ENCODE results near the gene NEK11.

Gene NEK11

GRCh38 chr3:131026321-131027151 lies at the start of gene NEK11, which contains the start of gene ASTE1:
Gene NEK11 (plus strand): TSS chr3:131026877. CDS start chr3:131029709, 2,832 bp downstream.
Gene ASTE1 (minus strand): TSS chr3:131026825. CDS start chr3:131025306, 1,519 bp downstream.
- peak; percentile 94 for DNase-seq (ENCODE audit: low read depth, low spot score)

- no peak for DNase-seq (ENCODE audit: low read depth, low spot score)
These were observed 47.6 kb upstream of the NEK11 start for GRCh38 chr3:130979117-130979516.

- no peak for DNase-seq (ENCODE audit: low read depth, low spot score)
These were observed 45.2 kb upstream of the NEK11 start for GRCh38 chr3:130981469-130981868.

GRCh38 chr3:130990282-130990681 lies 36.4 kb upstream of the NEK11 start:
- no peak for DNase-seq (ENCODE audit: low read depth, low spot score)

GRCh38 chr3:130991126-130991525 lies 35.6 kb upstream of the NEK11 start:
- DNase-seq (ENCODE audit: low read depth, low spot score), result no peak

GRCh38 chr3:130992344-130992743 lies 34.3 kb upstream of the NEK11 start:
- DNase-seq (ENCODE audit: low read depth, low spot score), result no peak

- no peak for DNase-seq (ENCODE audit: low read depth, low spot score)
These were observed 29.4 kb upstream of the NEK11 start for GRCh38 chr3:130997289-130997688.

GRCh38 chr3:131001071-131001470 lies 25.6 kb upstream of the NEK11 start:
- DNase-seq (ENCODE audit: low read depth, low spot score), result no peak

GRCh38 chr3:131004603-131005002 lies 22.1 kb upstream of the NEK11 start:
- no peak for DNase-seq (ENCODE audit: low read depth, low spot score)

GRCh38 chr3:131007256-131007655 lies 19.4 kb upstream of the NEK11 start:
- no peak for DNase-seq (ENCODE audit: low read depth, low spot score)

GRCh38 chr3:131007782-131008181 lies 18.9 kb upstream of the NEK11 start:
- DNase-seq (ENCODE audit: low read depth, low spot score), result no peak

- no peak for DNase-seq (ENCODE audit: low read depth, low spot score)
These were observed 18.4 kb upstream of the NEK11 start for GRCh38 chr3:131008326-131008725.

GRCh38 chr3:131009698-131010097 lies 17.0 kb upstream of the NEK11 start:
- no peak for DNase-seq (ENCODE audit: low read depth, low spot score)

GRCh38 chr3:131018970-131019369 lies 7.7 kb upstream of the NEK11 start:
- DNase-seq (ENCODE audit: low read depth, low spot score), result no peak

- no peak for DNase-seq (ENCODE audit: low read depth, low spot score)
These were observed 6.5 kb upstream of the NEK11 start for GRCh38 chr3:131020122-131020693.

- no peak for DNase-seq (ENCODE audit: low read depth, low spot score)
These were observed 1.1 kb upstream of the NEK11 start for GRCh38 chr3:131025539-131025938.

GRCh38 chr3:131028844-131029243 lies 2.2 kb downstream of the NEK11 start:
- DNase-seq (ENCODE audit: low read depth, low spot score), result no peak

- DNase-seq (ENCODE audit: low read depth, low spot score), result no peak
These were observed 5.0 kb downstream of the NEK11 start for GRCh38 chr3:131031660-131032059.

GRCh38 chr3:131033480-131034080 lies 6.9 kb downstream of the NEK11 start:
- DNase-seq (ENCODE audit: low read depth, low spot score), result peak; percentile 61

GRCh38 chr3:131036200-131036816 lies 9.6 kb downstream of the NEK11 start:
- peak; percentile 69 for DNase-seq (ENCODE audit: low read depth, low spot score)

GRCh38 chr3:131036986-131037385 lies 10.3 kb downstream of the NEK11 start:
- peak; percentile 79 for DNase-seq (ENCODE audit: low read depth, low spot score)

- DNase-seq (ENCODE audit: low read depth, low spot score), result no peak
These were observed 11.6 kb downstream of the NEK11 start for GRCh38 chr3:131038326-131038725.

All from astrocyte of the hippocampus (primary cell).